ENCODE data around the gene SMCP. TPM values are rescaled to one million over a fixed set of nuclear protein-coding genes. Genes with fewer than 3 reads are reported as not detected.

The SMCP gene
- total and polyA plus RNA-seq, 12 donors, result not detected

GRCh38 chr1:152912471-152912870 lies 34.3 kb downstream of the SMCP start:
- Histone ChIP-seq H3K27me3 (peaks cover 0 to 14% (median 0%) of the 10 kb centered on the region in 7 donors), H3K9me3 (peaks cover 0 to 7% (median 0%) of the 10 kb centered on the region in 11 donors), H3K27ac (no peak overlapping the region), H3K36me3 (no peaks in the 10 kb centered on the region), H3K4me3 (no peak overlapping the region), H3K4me1 (no peaks in the 10 kb centered on the region)
- no peak for DNase-seq
- no peak for ATAC-seq
- no peak for TF ChIP-seq CTCF (IDR thresholded peaks at IDR 0.05)
- WGBS, 2 donors, result 70 to 77% methylated on average over 1 of the region's 1 CpG
- intact Hi-C loops (cut with DNase I), result no loop called here

- no peaks in the 10 kb centered on the region for H3K36me3 ChIP-seq
- intact Hi-C loops (cut with DNase I), result no loop called here
- 43 to 57% methylated on average over 5 of the region's 5 CpGs for whole genome bisulfite sequencing, 2 donors
- no peak for ATAC-seq
- peaks cover 0 to 14% (median 0%) of the 10 kb centered on the region in 7 donors for H3K27me3 ChIP-seq
- no peaks in the 10 kb centered on the region for H3K4me1 ChIP-seq
- H3K9me3 ChIP-seq, result peaks cover 0 to 7% (median 0%) of the 10 kb centered on the region in 11 donors
- TF ChIP-seq CTCF (IDR thresholded peaks at IDR 0.05), result no peak
- H3K4me3 ChIP-seq, result no peak overlapping the region
- DNase-seq, result no peak
- no peak overlapping the region for H3K27ac ChIP-seq
Observed at GRCh38 chr1:152912900-152913299, 34.8 kb downstream of the SMCP start.

GRCh38 chr1:152917794-152918193 lies 39.7 kb downstream of the SMCP start:
- intact Hi-C loops (cut with DNase I), result no loop called here

GRCh38 chr1:152919071-152919470 lies 40.9 kb downstream of the SMCP start:
- Histone ChIP-seq H3K4me1 (no peaks in the 10 kb centered on the region), H3K27ac (no peak overlapping the region), H3K36me3 (no peaks in the 10 kb centered on the region), H3K9me3 (peaks cover 0 to 10% (median 0%) of the 10 kb centered on the region in 11 donors), H3K4me3 (no peak overlapping the region), H3K27me3 (peaks cover 0 to 4% (median 0%) of the 10 kb centered on the region in 7 donors)
- intact Hi-C loops (cut with DNase I), result no loop called here
- no peak for TF ChIP-seq CTCF (IDR thresholded peaks at IDR 0.05)
- ATAC-seq, result no peak
- no peak for DNase-seq

More at GRCh38 chr1:152917794-152918193, 39.7 kb downstream of the SMCP start:
- peaks cover 0 to 4% (median 0%) of the 10 kb centered on the region in 7 donors for H3K27me3 ChIP-seq
- no peak for TF ChIP-seq CTCF (IDR thresholded peaks at IDR 0.05)
- DNase-seq (no peak), ATAC-seq (no peak)
- H3K9me3 ChIP-seq, result peaks cover 0 to 10% (median 0%) of the 10 kb centered on the region in 11 donors
- no peak overlapping the region for H3K27ac ChIP-seq
- H3K4me3 ChIP-seq, result no peak overlapping the region
- no peaks in the 10 kb centered on the region for H3K36me3 ChIP-seq
- 6 to 16% methylated on average over 3 of the region's 3 CpGs for WGBS, 2 donors
- H3K4me1 ChIP-seq, result no peaks in the 10 kb centered on the region

All from heart right ventricle (tissue), 16 donors.